Suprapubic skin (tissue), 4 donors: Measurements from ENCODE around the gene SNAPIN. TPM values are rescaled to one million over a fixed set of nuclear protein-coding genes. Genes with fewer than 3 reads are reported as not detected.
A peak's percentile ranks its signal among the peaks of the same experiment; 100 is the strongest.
"Not testable (repeated sequence)": the region's sequence is repeated elsewhere in the genome, so short reads cannot be mapped to it uniquely, and the experiment has no call there.

Experiments
- DNase-seq, 2 donors: peaks; one replicate each; pipeline ENCODE4 v3.0.0-alpha.2; 2019; ENCODE audit warnings: low spot score in 2 of 2
- H3K27ac ChIP-seq: fragments of 200-600 bp; sonication (generic); one replicate; pipeline ENCODE4 v1.5.1; 2019
- H3K27me3 ChIP-seq: fragments of 200-600 bp; sonication (generic); one replicate; pipeline ENCODE4 v1.5.1; 2019
- H3K36me3 ChIP-seq: fragments of 200-600 bp; sonication (generic); one replicate; pipeline ENCODE4 v1.5.1; 2019
- H3K4me1 ChIP-seq: fragments of 200-600 bp; sonication (generic); one replicate; pipeline ENCODE4 v1.5.1; 2019
- H3K4me3 ChIP-seq: fragments of 200-600 bp; sonication (generic); one replicate; pipeline ENCODE4 v1.5.1; 2019; ENCODE audit warnings: mild to moderate bottlenecking
- H3K9me3 ChIP-seq: fragments of 200-600 bp; sonication (generic); one replicate; pipeline ENCODE4 v1.5.1; 2019
- EP300 ChIP-seq: sonication (generic); formaldehyde crosslinking; IDR thresholded peaks from one replicate; pipeline ENCODE4 v1.6.1; 2017; ENCODE audit warnings: antibody characterized with exemption
- POLR2A ChIP-seq, 2 donors: fragments of 450-650 bp; IDR thresholded peaks; one replicate each; pipeline ENCODE4 v1.6.1; 2017; ENCODE audit warnings: antibody characterized with exemption in 2 of 2, mild to moderate bottlenecking in 2 of 2, moderate library complexity in 2 of 2
- POLR2AphosphoS5 ChIP-seq, 3 donors: sonication (generic); formaldehyde crosslinking; IDR thresholded peaks; one replicate each; pipeline ENCODE4 v1.6.1; 2017; ENCODE audit warnings: antibody characterized with exemption in 3 of 3
- WGBS: methylation state at CpG from one replicate; pipeline ENCODE4 v1.1.5; 2018; 5-methylcytosine and 5-hydroxymethylcytosine counted together
- total RNA-seq, 4 donors: library from RNA; depleted of rRNA; stranded (reverse); fragments of >200 nt; gene quantifications; one replicate each; pipeline ENCODE4 v1.1.0, GENCODE V29; 2016
- TF ChIP-seq, protein P1 (sequence below), 2 donors: fragments of 200-600 bp in 1 of 2; fragments of 450-650 bp in 1 of 2; sonication (generic) in 1 of 2; IDR thresholded peaks; one replicate each; pipeline ENCODE4 v1.5.1; 2016 to 2019; ENCODE audit warnings: antibody characterized with exemption in 2 of 2, mild to moderate bottlenecking in 1 of 2, moderate library complexity in 1 of 2

The SNAPIN gene
- total RNA-seq, 4 donors from 2014 or later = 33.6 to 41.1 (median 35.6) TPM

DNA sequence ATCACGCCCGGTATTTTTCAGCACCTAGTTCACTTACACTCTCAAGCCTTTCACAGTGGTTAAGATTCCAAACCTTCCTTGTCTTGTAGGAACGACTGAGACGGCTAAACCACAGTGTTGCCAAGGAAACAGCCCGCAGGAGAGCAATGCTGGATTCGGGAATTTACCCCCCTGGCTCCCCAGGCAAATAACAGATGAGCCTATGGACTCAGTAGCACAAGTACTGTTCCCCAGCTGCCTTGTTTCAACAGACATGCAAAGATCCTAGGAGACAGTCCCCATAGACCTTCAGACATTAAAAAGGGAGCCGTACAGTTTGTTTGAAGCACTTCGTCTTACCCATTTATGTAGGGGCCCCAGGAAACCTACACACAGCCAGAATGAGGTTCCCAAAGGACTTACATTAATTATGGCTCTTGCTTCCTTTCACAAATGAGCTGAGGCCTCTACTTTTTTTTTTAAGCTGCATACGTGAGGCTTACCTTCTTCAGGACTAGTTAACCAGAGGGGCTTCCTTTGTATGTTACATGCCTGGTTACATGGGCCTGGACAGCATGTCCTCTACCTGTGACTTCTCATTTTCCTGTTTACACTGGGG lies 2.7 kb downstream of the SNAPIN start:
- 57% methylated on average over 8 of the region's 9 CpGs for WGBS
- Histone ChIP-seq H3K4me1 (peaks cover 15% of the 10 kb centered on the region), H3K27ac (no peak overlapping the region), H3K27me3 (no peaks in the 10 kb centered on the region), H3K4me3 (no peak overlapping the region), H3K9me3 (no peaks in the 10 kb centered on the region), H3K36me3 (peaks cover 57% of the 10 kb centered on the region)
- TF ChIP-seq, protein P1, sequence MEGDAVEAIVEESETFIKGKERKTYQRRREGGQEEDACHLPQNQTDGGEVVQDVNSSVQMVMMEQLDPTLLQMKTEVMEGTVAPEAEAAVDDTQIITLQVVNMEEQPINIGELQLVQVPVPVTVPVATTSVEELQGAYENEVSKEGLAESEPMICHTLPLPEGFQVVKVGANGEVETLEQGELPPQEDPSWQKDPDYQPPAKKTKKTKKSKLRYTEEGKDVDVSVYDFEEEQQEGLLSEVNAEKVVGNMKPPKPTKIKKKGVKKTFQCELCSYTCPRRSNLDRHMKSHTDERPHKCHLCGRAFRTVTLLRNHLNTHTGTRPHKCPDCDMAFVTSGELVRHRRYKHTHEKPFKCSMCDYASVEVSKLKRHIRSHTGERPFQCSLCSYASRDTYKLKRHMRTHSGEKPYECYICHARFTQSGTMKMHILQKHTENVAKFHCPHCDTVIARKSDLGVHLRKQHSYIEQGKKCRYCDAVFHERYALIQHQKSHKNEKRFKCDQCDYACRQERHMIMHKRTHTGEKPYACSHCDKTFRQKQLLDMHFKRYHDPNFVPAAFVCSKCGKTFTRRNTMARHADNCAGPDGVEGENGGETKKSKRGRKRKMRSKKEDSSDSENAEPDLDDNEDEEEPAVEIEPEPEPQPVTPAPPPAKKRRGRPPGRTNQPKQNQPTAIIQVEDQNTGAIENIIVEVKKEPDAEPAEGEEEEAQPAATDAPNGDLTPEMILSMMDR (IDR thresholded peaks at IDR 0.05) = no peak
- no peak for TF ChIP-seq POLR2A (IDR thresholded peaks at IDR 0.05)
- no peak for TF ChIP-seq POLR2AphosphoS5 (IDR thresholded peaks at IDR 0.05)
- TF ChIP-seq EP300 = no peak
- DNase-seq = peak; percentile 34 to 63

DNA sequence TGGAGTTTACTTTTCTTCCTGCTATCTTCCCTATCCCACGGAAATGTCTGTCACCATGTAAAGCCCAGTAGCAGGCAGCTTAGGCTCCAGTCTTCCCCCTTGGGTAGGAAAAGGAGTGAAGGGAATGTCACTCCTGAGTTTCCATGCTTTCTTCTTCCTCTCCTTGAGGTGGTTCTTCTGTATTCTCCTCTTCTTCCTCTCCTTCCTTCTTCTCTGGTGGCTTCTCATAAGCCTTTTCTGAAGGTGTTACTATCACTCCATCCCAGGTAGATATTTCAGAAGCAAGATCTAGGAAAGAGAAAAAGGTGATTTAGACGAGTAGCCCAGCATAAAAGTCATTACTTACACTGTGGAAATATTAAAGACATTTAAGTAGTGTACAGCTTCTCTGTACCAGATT lies 3.8 kb downstream of the SNAPIN start:
- H3K36me3 ChIP-seq = peaks cover 68% of the 10 kb centered on the region
- WGBS = 57% methylated on average over 2 of the region's 2 CpGs
- TF ChIP-seq, protein P1 (IDR thresholded peaks at IDR 0.05) = no peak
- no peak for TF ChIP-seq POLR2AphosphoS5 (IDR thresholded peaks at IDR 0.05)
- no peak for TF ChIP-seq POLR2A (IDR thresholded peaks at IDR 0.05)
- TF ChIP-seq EP300 = no peak
- no peaks in the 10 kb centered on the region for H3K27me3 ChIP-seq
- no peaks in the 10 kb centered on the region for H3K9me3 ChIP-seq
- no peak overlapping the region for H3K4me3 ChIP-seq
- no peak overlapping the region for H3K27ac ChIP-seq
- no peak for DNase-seq
- H3K4me1 ChIP-seq = peaks cover 15% of the 10 kb centered on the region

DNA sequence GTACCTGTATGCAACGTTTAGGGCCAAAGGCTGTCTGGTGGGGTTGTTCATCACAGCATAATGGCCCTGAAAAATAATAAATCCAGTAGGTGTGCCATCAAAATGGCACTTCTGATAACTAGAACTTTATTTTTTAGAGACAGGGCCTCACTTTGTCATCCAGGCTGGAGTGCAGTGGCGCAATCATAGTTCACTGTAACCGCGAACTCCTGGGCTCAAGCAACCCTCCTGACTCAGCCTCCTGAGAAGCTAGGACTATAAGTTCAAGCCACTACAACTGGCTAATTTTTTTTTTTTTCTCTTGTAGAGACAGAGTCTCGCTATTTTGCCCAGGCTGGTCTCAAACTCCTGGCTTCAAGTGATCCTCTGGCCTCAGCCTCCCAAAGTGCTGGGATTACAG lies 4.7 kb downstream of the SNAPIN start:
- Histone ChIP-seq H3K36me3 (peaks cover 77% of the 10 kb centered on the region), H3K27me3 (no peaks in the 10 kb centered on the region), H3K27ac (no peak overlapping the region), H3K4me3 (no peak overlapping the region), H3K9me3 (no peaks in the 10 kb centered on the region), H3K4me1 (peaks cover 15% of the 10 kb centered on the region)
- 84% methylated on average over 5 of the region's 5 CpGs for WGBS
- DNase-seq = peak in 1 of 2 donors; percentile 31
- TF ChIP-seq POLR2AphosphoS5 (IDR thresholded peaks at IDR 0.05) = no peak
- TF ChIP-seq POLR2A (IDR thresholded peaks at IDR 0.05) = no peak
- TF ChIP-seq, protein P1 (IDR thresholded peaks at IDR 0.05) = no peak
- no peak for TF ChIP-seq EP300

DNA sequence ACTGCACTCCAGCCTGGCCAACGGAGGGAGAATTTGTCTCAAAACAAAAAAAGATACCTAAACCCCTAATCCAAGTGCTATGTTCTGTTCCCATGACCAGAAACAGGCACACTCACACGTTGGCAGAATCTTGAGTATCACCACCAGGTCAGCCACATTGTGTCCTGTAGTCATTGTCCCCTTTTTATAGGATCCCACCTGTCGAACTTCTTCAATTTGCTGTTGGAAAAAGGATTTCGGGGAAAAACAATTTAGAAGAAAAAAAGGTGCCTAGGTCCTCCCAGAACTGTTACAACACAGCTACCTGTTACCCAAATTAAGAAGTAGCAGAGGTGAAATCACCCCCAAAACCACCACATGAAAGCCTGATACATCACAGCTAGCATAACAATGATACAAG lies 8.9 kb downstream of the SNAPIN start:
- peak overlapping the region; percentile 32 for H3K27ac ChIP-seq
- TF ChIP-seq EP300 (no peak), POLR2A (IDR thresholded peaks at IDR 0.05) (no peak), POLR2AphosphoS5 (IDR thresholded peaks at IDR 0.05) (no peak)
- TF ChIP-seq, protein P1 (IDR thresholded peaks at IDR 0.05) = no peak
- peaks cover 66% of the 10 kb centered on the region for H3K36me3 ChIP-seq
- 79% methylated on average over 4 of the region's 4 CpGs for WGBS
- no peaks in the 10 kb centered on the region for H3K27me3 ChIP-seq
- H3K9me3 ChIP-seq = no peaks in the 10 kb centered on the region
- H3K4me1 ChIP-seq = peaks cover 31% of the 10 kb centered on the region
- H3K4me3 ChIP-seq = no peak overlapping the region
- DNase-seq = no peak

DNA sequence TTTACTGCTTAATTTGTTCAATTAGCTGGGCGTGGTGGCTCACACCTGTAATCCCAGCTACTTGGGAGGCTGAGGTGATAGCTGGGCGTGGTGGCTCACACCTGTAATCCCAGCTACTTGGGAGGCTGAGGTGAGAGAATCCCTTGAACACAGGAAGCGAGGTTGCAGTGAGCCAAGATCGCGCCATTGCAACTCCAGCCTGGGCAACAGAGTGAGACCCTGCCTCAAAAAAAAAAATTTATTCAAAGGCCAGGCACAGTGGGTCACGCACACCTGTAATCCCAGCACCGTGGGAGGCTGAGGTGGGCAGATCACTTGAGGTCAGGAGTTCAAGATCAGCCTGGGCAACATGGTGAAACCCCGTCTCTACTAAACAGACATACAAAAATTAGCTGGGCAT lies 10.2 kb downstream of the SNAPIN start:
- H3K4me3 ChIP-seq, H3K27ac ChIP-seq, H3K27me3 ChIP-seq, DNase-seq, H3K9me3 ChIP-seq: not testable (repeated sequence)
- peaks cover 31% of the 10 kb centered on the region for H3K4me1 ChIP-seq
- peaks cover 54% of the 10 kb centered on the region for H3K36me3 ChIP-seq
- WGBS = 94% methylated on average over 8 of the region's 8 CpGs

DNA sequence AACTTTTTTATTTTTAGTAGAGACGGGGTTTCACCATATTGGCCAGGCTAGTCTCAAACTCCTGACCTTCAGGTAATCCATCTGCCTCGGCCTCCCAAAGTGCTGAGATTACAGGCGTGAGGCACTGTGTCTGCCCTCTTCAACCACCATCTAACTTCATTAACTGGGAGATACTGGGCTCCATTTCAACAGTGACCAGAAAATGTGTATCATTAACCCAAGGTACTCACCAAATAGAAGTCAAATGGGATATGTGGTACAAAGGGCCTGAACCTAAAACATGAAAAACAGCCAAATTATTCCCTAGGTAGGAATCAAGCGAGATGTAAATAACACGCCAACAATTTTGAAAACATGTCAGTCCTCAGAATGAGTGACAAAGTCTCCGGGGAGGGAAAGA lies 11.1 kb downstream of the SNAPIN start:
- no peaks in the 10 kb centered on the region for H3K9me3 ChIP-seq
- TF ChIP-seq, protein P1 (IDR thresholded peaks at IDR 0.05) = no peak
- TF ChIP-seq EP300 (no peak), POLR2AphosphoS5 (IDR thresholded peaks at IDR 0.05) (no peak), POLR2A (IDR thresholded peaks at IDR 0.05) (no peak)
- DNase-seq = no peak
- peak overlapping the region; percentile 78 for H3K4me3 ChIP-seq
- H3K27ac ChIP-seq = peak overlapping the region; percentile 88
- peaks cover 45% of the 10 kb centered on the region for H3K36me3 ChIP-seq
- peaks cover 31% of the 10 kb centered on the region for H3K4me1 ChIP-seq
- no peaks in the 10 kb centered on the region for H3K27me3 ChIP-seq
- WGBS = 84% methylated on average over 6 of the region's 6 CpGs
